ENCODE results near the gene ELFN1.

ELFN1 gene

GRCh38 chr7:1750541-1751021, 80.5 kb downstream of the ELFN1 start:
- in situ Hi-C loops (cut with MboI; ENCODE audit: low sequenced_read_pairs, unreplicated experiment): no loop called here
- DNase-seq (ENCODE audit: low spot score): no peak
- no peak for TF ChIP-seq CTCF (IDR thresholded peaks at IDR 0.05; ENCODE audit: borderline replicate concordance, control extremely low read depth, extremely low read depth, insufficient read depth, missing control alignments)

GRCh38 chr7:1752111-1752510, 82.0 kb downstream of the ELFN1 start:
- no peak for DNase-seq (ENCODE audit: low spot score)
- in situ Hi-C loops (cut with MboI; ENCODE audit: low sequenced_read_pairs, unreplicated experiment): no loop called here
- TF ChIP-seq CTCF (IDR thresholded peaks at IDR 0.05; ENCODE audit: borderline replicate concordance, control extremely low read depth, extremely low read depth, insufficient read depth, missing control alignments): no peak

GRCh38 chr7:1752771-1753563, 82.9 kb downstream of the ELFN1 start:
- no peak for DNase-seq (ENCODE audit: low spot score)
- TF ChIP-seq CTCF (IDR thresholded peaks at IDR 0.05; ENCODE audit: borderline replicate concordance, control extremely low read depth, extremely low read depth, insufficient read depth, missing control alignments): no peak
- in situ Hi-C loops (cut with MboI; ENCODE audit: low sequenced_read_pairs, unreplicated experiment): no loop called here

- in situ Hi-C loops (cut with MboI; ENCODE audit: low sequenced_read_pairs, unreplicated experiment): no loop called here
- TF ChIP-seq CTCF (IDR thresholded peaks at IDR 0.05; ENCODE audit: borderline replicate concordance, control extremely low read depth, extremely low read depth, insufficient read depth, missing control alignments): no peak
- DNase-seq (ENCODE audit: low spot score): no peak
These were observed 83.4 kb downstream of the ELFN1 start for GRCh38 chr7:1753564-1753867.

- no peak for DNase-seq (ENCODE audit: low spot score)
- in situ Hi-C loops (cut with MboI; ENCODE audit: low sequenced_read_pairs, unreplicated experiment): no loop called here
- TF ChIP-seq CTCF (IDR thresholded peaks at IDR 0.05; ENCODE audit: borderline replicate concordance, control extremely low read depth, extremely low read depth, insufficient read depth, missing control alignments): no peak
These were observed 84.3 kb downstream of the ELFN1 start for GRCh38 chr7:1754345-1754908.

GRCh38 chr7:1755783-1756625, 85.9 kb downstream of the ELFN1 start:
- in situ Hi-C loops (cut with MboI; ENCODE audit: low sequenced_read_pairs, unreplicated experiment): no loop called here
- DNase-seq (ENCODE audit: low spot score): no peak
- TF ChIP-seq CTCF (IDR thresholded peaks at IDR 0.05; ENCODE audit: borderline replicate concordance, control extremely low read depth, extremely low read depth, insufficient read depth, missing control alignments): no peak

Measured in GM13976 (cell line).